ENCODE results near the gene DYNLRB2. TPM values are rescaled to one million over a fixed set of nuclear protein-coding genes. Genes with fewer than 3 reads are reported as not detected.

DYNLRB2 gene
- total RNA-seq = 0.59 TPM

- peak; percentile 84 for DNase-seq
These were observed at the start of gene DYNLRB2 for GRCh38 chr16:80540516-80541305. TSS of gene DYNLRB2 (plus strand) at chr16:80540993. CDS start at chr16:80541077, 84 bp downstream.

- no peak for DNase-seq
These were observed 40.5 kb upstream of the DYNLRB2 start for GRCh38 chr16:80500116-80500859.

GRCh38 chr16:80500961-80501525 is 39.8 kb upstream of the DYNLRB2 start:
- DNase-seq = no peak

GRCh38 chr16:80503107-80503506 is 37.7 kb upstream of the DYNLRB2 start:
- no peak for DNase-seq

- peak; percentile 18 for DNase-seq
These were observed 33.3 kb upstream of the DYNLRB2 start for GRCh38 chr16:80507538-80507937.

- no peak for DNase-seq
These were observed 30.9 kb upstream of the DYNLRB2 start for GRCh38 chr16:80509872-80510271.

- no peak for DNase-seq
These were observed 28.8 kb upstream of the DYNLRB2 start for GRCh38 chr16:80511824-80512592.

- no peak for DNase-seq
These were observed 28.3 kb upstream of the DYNLRB2 start for GRCh38 chr16:80512593-80512853.

GRCh38 chr16:80515374-80515773 is 25.4 kb upstream of the DYNLRB2 start:
- no peak for DNase-seq

- no peak for DNase-seq
These were observed 22.9 kb upstream of the DYNLRB2 start for GRCh38 chr16:80517846-80518245.

- no peak for DNase-seq
These were observed 22.4 kb upstream of the DYNLRB2 start for GRCh38 chr16:80518436-80518835.

- no peak for DNase-seq
These were observed 21.6 kb upstream of the DYNLRB2 start for GRCh38 chr16:80519189-80519588.

- DNase-seq = no peak
These were observed 15.4 kb upstream of the DYNLRB2 start for GRCh38 chr16:80525420-80525819.

GRCh38 chr16:80526418-80527061 is 14.3 kb upstream of the DYNLRB2 start:
- DNase-seq = peak; percentile 60

- no peak for DNase-seq
These were observed 13.5 kb upstream of the DYNLRB2 start for GRCh38 chr16:80527297-80527696.

- DNase-seq = no peak
These were observed 10.3 kb upstream of the DYNLRB2 start for GRCh38 chr16:80530479-80530878.

GRCh38 chr16:80536238-80536637 is 4.6 kb upstream of the DYNLRB2 start:
- DNase-seq = no peak

- no peak for DNase-seq
These were observed 507 bp downstream of the DYNLRB2 start for GRCh38 chr16:80541306-80541694.

- DNase-seq = no peak
These were observed 2.4 kb downstream of the DYNLRB2 start for GRCh38 chr16:80543162-80543561.

- DNase-seq = no peak
These were observed 3.5 kb downstream of the DYNLRB2 start for GRCh38 chr16:80544326-80544725.

GRCh38 chr16:80546249-80546648 is 5.5 kb downstream of the DYNLRB2 start:
- no peak for DNase-seq

- DNase-seq = no peak
These were observed 6.4 kb downstream of the DYNLRB2 start for GRCh38 chr16:80547145-80547544.

Measured in skin of body (tissue), 2 donors.